ENCODE data around the gene GOT2. TPM values are rescaled to one million over a fixed set of nuclear protein-coding genes. Genes with fewer than 3 reads are reported as not detected.

Gene GOT2
- total RNA-seq, 1 donor from 2014 or later = 54.5 TPM

GRCh38 chr16:58756650-58757332 is 22.7 kb upstream of the GOT2 start:
- Mint-ChIP-seq H3K27me3 (ENCODE audit: low read depth) (peaks cover 23% of the 10 kb centered on the region), H3K27ac (ENCODE audit: unreplicated experiment) (no peak overlapping the region), H3K4me3 (ENCODE audit: unreplicated experiment) (no peak overlapping the region), H3K9me3 (ENCODE audit: low read depth) (no peaks in the 10 kb centered on the region), H3K4me1 (ENCODE audit: low read depth) (no peaks in the 10 kb centered on the region), H3K36me3 (ENCODE audit: low read depth) (no peaks in the 10 kb centered on the region)
- DNase-seq (ENCODE audit: low spot score) = no peak
- TF ChIP-seq, protein P1, sequence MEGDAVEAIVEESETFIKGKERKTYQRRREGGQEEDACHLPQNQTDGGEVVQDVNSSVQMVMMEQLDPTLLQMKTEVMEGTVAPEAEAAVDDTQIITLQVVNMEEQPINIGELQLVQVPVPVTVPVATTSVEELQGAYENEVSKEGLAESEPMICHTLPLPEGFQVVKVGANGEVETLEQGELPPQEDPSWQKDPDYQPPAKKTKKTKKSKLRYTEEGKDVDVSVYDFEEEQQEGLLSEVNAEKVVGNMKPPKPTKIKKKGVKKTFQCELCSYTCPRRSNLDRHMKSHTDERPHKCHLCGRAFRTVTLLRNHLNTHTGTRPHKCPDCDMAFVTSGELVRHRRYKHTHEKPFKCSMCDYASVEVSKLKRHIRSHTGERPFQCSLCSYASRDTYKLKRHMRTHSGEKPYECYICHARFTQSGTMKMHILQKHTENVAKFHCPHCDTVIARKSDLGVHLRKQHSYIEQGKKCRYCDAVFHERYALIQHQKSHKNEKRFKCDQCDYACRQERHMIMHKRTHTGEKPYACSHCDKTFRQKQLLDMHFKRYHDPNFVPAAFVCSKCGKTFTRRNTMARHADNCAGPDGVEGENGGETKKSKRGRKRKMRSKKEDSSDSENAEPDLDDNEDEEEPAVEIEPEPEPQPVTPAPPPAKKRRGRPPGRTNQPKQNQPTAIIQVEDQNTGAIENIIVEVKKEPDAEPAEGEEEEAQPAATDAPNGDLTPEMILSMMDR (IDR thresholded peaks at IDR 0.05) = peak; percentile 21

DNA sequence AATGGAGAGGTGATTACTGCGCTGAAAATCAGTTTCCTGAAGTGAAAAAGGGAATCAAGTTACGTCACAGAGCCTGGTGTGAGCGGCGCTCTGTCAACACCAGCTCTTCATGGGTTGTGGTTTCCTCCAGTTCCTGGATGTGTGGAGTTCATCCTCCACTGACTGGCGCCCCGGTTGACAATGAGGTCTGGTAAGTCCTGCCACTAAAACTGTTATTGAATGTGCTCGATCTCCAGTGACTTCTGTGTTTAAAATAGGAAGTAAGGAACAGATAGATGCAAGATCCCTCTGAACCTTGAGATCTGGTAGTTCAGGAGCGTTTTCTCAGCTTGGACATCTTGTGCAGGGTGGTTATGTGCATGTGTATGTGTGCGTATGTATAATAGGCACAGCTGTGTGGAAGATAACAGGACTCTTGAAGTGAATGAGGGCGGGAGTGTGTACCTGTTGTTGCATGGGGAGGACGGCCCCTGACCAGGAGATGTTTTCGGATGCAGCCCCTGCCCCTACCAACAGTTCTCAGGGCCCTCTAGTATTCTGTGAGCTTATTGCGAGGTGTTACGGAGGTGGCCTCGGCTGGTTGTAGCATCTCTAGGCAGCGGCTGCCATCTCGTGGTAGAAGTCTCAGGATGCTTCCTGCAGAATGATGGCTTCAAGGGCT is 22.0 kb upstream of the GOT2 start:
- H3K36me3 Mint-ChIP-seq (ENCODE audit: low read depth) = no peaks in the 10 kb centered on the region
- H3K27ac Mint-ChIP-seq (ENCODE audit: unreplicated experiment) = no peak overlapping the region
- no peaks in the 10 kb centered on the region for H3K9me3 Mint-ChIP-seq (ENCODE audit: low read depth)
- H3K27me3 Mint-ChIP-seq (ENCODE audit: low read depth) = peaks cover 19% of the 10 kb centered on the region
- TF ChIP-seq, protein P1 (IDR thresholded peaks at IDR 0.05) = peak; percentile 86
- no peak overlapping the region for H3K4me3 Mint-ChIP-seq (ENCODE audit: unreplicated experiment)
- no peak for DNase-seq (ENCODE audit: low spot score)
- H3K4me1 Mint-ChIP-seq (ENCODE audit: low read depth) = no peaks in the 10 kb centered on the region

GRCh38 chr16:58753711-58754134 is 19.6 kb upstream of the GOT2 start:
- DNase-seq (ENCODE audit: low spot score) = no peak

GRCh38 chr16:58744497-58744896 is 10.4 kb upstream of the GOT2 start:
- TF ChIP-seq, protein P1 (IDR thresholded peaks at IDR 0.05) = no peak
- Mint-ChIP-seq H3K27me3 (ENCODE audit: low read depth) (peaks cover 2% of the 10 kb centered on the region), H3K4me3 (ENCODE audit: unreplicated experiment) (no peak overlapping the region), H3K9me3 (ENCODE audit: low read depth) (peaks cover 2% of the 10 kb centered on the region), H3K27ac (ENCODE audit: unreplicated experiment) (no peak overlapping the region), H3K36me3 (ENCODE audit: low read depth) (peaks cover under 1% of the 10 kb centered on the region), H3K4me1 (ENCODE audit: low read depth) (no peaks in the 10 kb centered on the region)
- no peak for DNase-seq (ENCODE audit: low spot score)

More at GRCh38 chr16:58753711-58754134, 19.6 kb upstream of the GOT2 start:
- no peak overlapping the region for H3K27ac Mint-ChIP-seq (ENCODE audit: unreplicated experiment)
- H3K27me3 Mint-ChIP-seq (ENCODE audit: low read depth) = peaks cover 10% of the 10 kb centered on the region
- H3K4me1 Mint-ChIP-seq (ENCODE audit: low read depth) = no peaks in the 10 kb centered on the region
- peaks cover 4% of the 10 kb centered on the region for H3K9me3 Mint-ChIP-seq (ENCODE audit: low read depth)
- no peak overlapping the region for H3K4me3 Mint-ChIP-seq (ENCODE audit: unreplicated experiment)
- peaks cover 2% of the 10 kb centered on the region for H3K36me3 Mint-ChIP-seq (ENCODE audit: low read depth)
- TF ChIP-seq, protein P1 (IDR thresholded peaks at IDR 0.05) = no peak

- Mint-ChIP-seq H3K4me3 (ENCODE audit: unreplicated experiment) (no peak overlapping the region), H3K27me3 (ENCODE audit: low read depth) (peaks cover 5% of the 10 kb centered on the region), H3K9me3 (ENCODE audit: low read depth) (no peaks in the 10 kb centered on the region), H3K27ac (ENCODE audit: unreplicated experiment) (no peak overlapping the region), H3K4me1 (ENCODE audit: low read depth) (no peaks in the 10 kb centered on the region), H3K36me3 (ENCODE audit: low read depth) (no peaks in the 10 kb centered on the region)
- DNase-seq (ENCODE audit: low spot score) = no peak
- TF ChIP-seq, protein P1 (IDR thresholded peaks at IDR 0.05) = no peak
Observed at GRCh38 chr16:58741976-58742375, 7.9 kb upstream of the GOT2 start.
